ENCODE results near the gene PBRM1.
A peak's percentile ranks its signal among the peaks of the same experiment; 100 is the strongest.
"Not testable (repeated sequence)": the region's sequence is repeated elsewhere in the genome, so short reads cannot be mapped to it uniquely, and the experiment has no call there.

PBRM1 gene

GRCh38 chr3:52704611-52705437 is 19.1 kb upstream of the PBRM1 start:
- DNase-seq (ENCODE audit: low spot score): no peak

GRCh38 chr3:52703341-52703740 is 17.6 kb upstream of the PBRM1 start:
- no peak for DNase-seq (ENCODE audit: low spot score)

- DNase-seq (ENCODE audit: low spot score): no peak
Measured at GRCh38 chr3:52697632-52697965, 11.9 kb upstream of the PBRM1 start.

- DNase-seq (ENCODE audit: low spot score): no peak
Measured at GRCh38 chr3:52696830-52697631, 11.3 kb upstream of the PBRM1 start.

- DNase-seq (ENCODE audit: low spot score): no peak
Measured at GRCh38 chr3:52695798-52696671, 10.3 kb upstream of the PBRM1 start.

GRCh38 chr3:52694528-52695189 is 8.9 kb upstream of the PBRM1 start:
- no peak for DNase-seq (ENCODE audit: low spot score)

GRCh38 chr3:52693071-52693470 is 7.4 kb upstream of the PBRM1 start:
- DNase-seq (ENCODE audit: low spot score): no peak

- DNase-seq (ENCODE audit: low spot score): no peak
Measured at GRCh38 chr3:52690560-52690959, 4.8 kb upstream of the PBRM1 start.

- DNase-seq (ENCODE audit: low spot score): no peak
Measured at GRCh38 chr3:52689151-52689550, 3.4 kb upstream of the PBRM1 start.

- no peak for DNase-seq (ENCODE audit: low spot score)
Measured at GRCh38 chr3:52688266-52688665, 2.6 kb upstream of the PBRM1 start.

- DNase-seq (ENCODE audit: low spot score): peak; percentile 89
Measured at GRCh38 chr3:52685285-52685708, 416 bp downstream of the PBRM1 start.

GRCh38 chr3:52684184-52684583 is 1.5 kb downstream of the PBRM1 start:
- no peak for DNase-seq (ENCODE audit: low spot score)

- DNase-seq (ENCODE audit: low spot score): no peak
Measured at GRCh38 chr3:52683611-52684010, 2.1 kb downstream of the PBRM1 start.

GRCh38 chr3:52682016-52682415 is 3.7 kb downstream of the PBRM1 start:
- peak; percentile 80 for DNase-seq (ENCODE audit: low spot score)

- no peak for DNase-seq (ENCODE audit: low spot score)
Measured at GRCh38 chr3:52681596-52681995, 4.1 kb downstream of the PBRM1 start.

- DNase-seq (ENCODE audit: low spot score): no peak
Measured at GRCh38 chr3:52679811-52680210, 5.9 kb downstream of the PBRM1 start.

- DNase-seq (ENCODE audit: low spot score): no peak
Measured at GRCh38 chr3:52679199-52679538, 6.5 kb downstream of the PBRM1 start.

- no peak for DNase-seq (ENCODE audit: low spot score)
Measured at GRCh38 chr3:52678265-52679198, 7.2 kb downstream of the PBRM1 start.

- DNase-seq (ENCODE audit: low spot score): not testable (repeated sequence)
Measured at GRCh38 chr3:52676201-52676600, 9.5 kb downstream of the PBRM1 start.

GRCh38 chr3:52671676-52672075 is 14.0 kb downstream of the PBRM1 start:
- DNase-seq (ENCODE audit: low spot score): no peak

All from COLO829 (cell line).